HCT116 (cell line): ENCODE results near the gene PRSS33. TPM values are rescaled to one million over a fixed set of nuclear protein-coding genes. Genes with fewer than 3 reads are reported as not detected.

ENCODE experiments used
- ATAC-seq: fragments of 200-7000 bp; cut with Tn5 transposase; 2 replicates; pipeline ENCODE4 v1.9.1; 2020; ENCODE audit warnings: mild to moderate bottlenecking, moderate library complexity
- BruUV-seq: library from RNA; stranded (reverse); fragments of 400-500 nt; replicated peaks from 2 replicates; lab custom pipeline; 2021; lab: Mats Ljungman, UMichigan
- CTCF ChIA-PET: fragments of 300-600 bp; sonication (Branson Sonifier 250); formaldehyde crosslinking; loops from one replicate; lab custom pipeline; 2021; ENCODE audit warnings: antibody characterized with exemption; lab: Charles Lee
- POLR2A ChIA-PET: fragments of 300-600, 350-600 bp; sonication (Branson Sonifier 250); formaldehyde crosslinking; loops from one replicate; lab custom pipeline; 2021; ENCODE audit warnings: antibody characterized with exemption; lab: Charles Lee
- RAD21 ChIA-PET, 2 experiments: fragments of 300-600 bp; sonication (Branson Sonifier 250); formaldehyde crosslinking; loops; one replicate each; lab custom pipeline; 2023; ENCODE audit warnings: low total read pairs in 2 of 2; ENCODE audit not compliant: uncharacterized antibody in 2 of 2, unreplicated experiment in 2 of 2, low non-redundant PET in 1 of 2; lab: Charles Lee
- DNase-seq: peaks from one replicate; pipeline ENCODE4 v3.0.0-alpha.2; 2010; ENCODE audit warnings: low read depth, low spot score
- H2AFZ ChIP-seq: fragments of 200-600 bp; shearing (Covaris generic), sonication (generic); 2 replicates; pipeline ENCODE4 v1.6.1; 2017; ENCODE audit warnings: low read depth, mixed run types, mixed read lengths, antibody characterized with exemption, low read length; ENCODE audit not compliant: poor library complexity, severe bottlenecking
- H3K27ac ChIP-seq: 2 replicates; pipeline ENCODE4 v1.5.1; 2012; ENCODE audit warnings: low read depth, low read length
- H3K27me3 ChIP-seq: fragments of 200-600 bp; sonication (generic); 2 replicates; pipeline ENCODE4 v1.6.1; 2016; ENCODE audit warnings: mixed run types, low read length, mixed read lengths; ENCODE audit not compliant: insufficient read depth
- H3K36me3 ChIP-seq, 2 experiments: fragments of 200-500 bp in 1 of 2; fragments of 200-600 bp in 1 of 2; sonication (Bioruptor generic) in 1 of 2; sonication (generic) in 1 of 2; 2 replicates each; pipeline versions ENCODE4 v1.5.1 to v1.6.1; 2014 to 2016; ENCODE audit warnings: low read length in 2 of 2, inconsistent platforms in 1 of 2, mixed read lengths in 1 of 2, mixed run types in 1 of 2; ENCODE audit not compliant: insufficient read depth in 2 of 2, control insufficient read depth in 1 of 2
- H3K4me1 ChIP-seq, 2 experiments: fragments of 200-600 bp in 1 of 2; sonication (generic) in 1 of 2; 2 replicates each; pipeline versions ENCODE4 v1.5.1 to v1.6.1; 2012 to 2017; ENCODE audit warnings: low read length in 2 of 2, inconsistent platforms in 1 of 2, mild to moderate bottlenecking in 1 of 2, mixed read lengths in 1 of 2, mixed run types in 1 of 2, moderate library complexity in 1 of 2; ENCODE audit not compliant: insufficient read depth in 2 of 2, control insufficient read depth in 1 of 2
- H3K4me2 ChIP-seq: fragments of 200-600 bp; sonication (generic); 2 replicates; pipeline ENCODE4 v1.6.1; 2017; ENCODE audit warnings: mixed run types, low read length, mixed read lengths
- H3K4me3 ChIP-seq, 2 experiments: fragments of 200-600 bp in 1 of 2; sonication (generic) in 1 of 2; replicated peaks in 1 of 2; 2 replicates each; pipeline ENCODE4 v1.5.1; 2011 to 2016; ENCODE audit warnings: low read length in 2 of 2, control low read depth in 1 of 2, low read depth in 1 of 2, mild to moderate bottlenecking in 1 of 2, mixed read lengths in 1 of 2, mixed run types in 1 of 2
- H3K79me2 ChIP-seq: fragments of 200-600 bp; sonication (generic); 2 replicates; pipeline ENCODE4 v1.6.1; 2017; ENCODE audit warnings: mild to moderate bottlenecking, mixed run types, low read length, moderate library complexity, mixed read lengths; ENCODE audit not compliant: insufficient read depth
- H3K9ac ChIP-seq: fragments of 200-600 bp; sonication (generic); 2 replicates; pipeline ENCODE4 v1.6.1; 2016; ENCODE audit warnings: low read length, mixed read lengths
- H3K9me2 ChIP-seq: fragments of 200-600 bp; sonication (generic), shearing (Covaris generic); 2 replicates; pipeline ENCODE4 v1.6.1; 2017; ENCODE audit warnings: mixed run types, mild to moderate bottlenecking, moderate library complexity; ENCODE audit not compliant: insufficient read depth
- H3K9me3 ChIP-seq, 2 experiments: fragments of 200-500 bp in 1 of 2; fragments of 200-600 bp in 1 of 2; sonication (Bioruptor generic) in 1 of 2; sonication (generic) in 1 of 2; 2 replicates each; pipeline ENCODE4 v1.6.1; 2014 to 2017; ENCODE audit warnings: low read length in 2 of 2, mixed read lengths in 2 of 2, inconsistent platforms in 1 of 2, low read depth in 1 of 2, mild to moderate bottlenecking in 1 of 2, mixed run types in 1 of 2, moderate library complexity in 1 of 2; ENCODE audit not compliant: control insufficient read depth in 1 of 2, insufficient read depth in 1 of 2
- H4K20me1 ChIP-seq: fragments of 200-600 bp; sonication (generic), shearing (Covaris generic); 2 replicates; pipeline ENCODE4 v1.6.1; 2017; ENCODE audit warnings: mixed run types, mild to moderate bottlenecking, moderate library complexity; ENCODE audit not compliant: insufficient read depth
- ATF3 ChIP-seq: IDR thresholded peaks from 2 replicates; pipeline ENCODE4 v1.6.1; 2012
- CBX3 ChIP-seq: IDR thresholded peaks from 2 replicates; pipeline ENCODE4 v1.6.1; 2012; ENCODE audit warnings: low read depth
- CEBPB ChIP-seq: IDR thresholded peaks from 2 replicates; pipeline ENCODE4 v1.6.1; 2012; ENCODE audit warnings: low read depth
- CTCF ChIP-seq, 3 experiments: fragments of 200-600 bp in 1 of 3; sonication (generic) in 1 of 3; IDR thresholded peaks in 2 of 3; conservative IDR thresholded peaks in 1 of 3; 2 replicates each; pipeline ENCODE4 v1.5.1; 2012 to 2017; ENCODE audit warnings: low read depth in 2 of 3, low read length in 2 of 3, antibody characterized with exemption in 1 of 3, borderline replicate concordance in 1 of 3, control low read depth in 1 of 3, mild to moderate bottlenecking in 1 of 3, mixed read lengths in 1 of 3, mixed run types in 1 of 3, moderate library complexity in 1 of 3; ENCODE audit not compliant: insufficient read depth in 1 of 3
- EGR1 ChIP-seq: IDR thresholded peaks from 2 replicates; pipeline ENCODE4 v1.6.1; 2012; ENCODE audit warnings: low read depth
- EZH2 ChIP-seq: fragments of 200-600 bp; sonication (generic); IDR thresholded peaks from 2 replicates; pipeline ENCODE4 v1.6.1; 2017; ENCODE audit warnings: antibody characterized with exemption, mixed run types
- EZH2phosphoT487 ChIP-seq: fragments of 200-600 bp; IDR thresholded peaks from 2 replicates; pipeline ENCODE4 v1.6.1; 2018; ENCODE audit warnings: antibody characterized with exemption, borderline replicate concordance
- FOSL1 ChIP-seq: IDR thresholded peaks from 2 replicates; pipeline ENCODE4 v1.6.1; 2012; ENCODE audit warnings: low read depth
- JUND ChIP-seq: IDR thresholded peaks from 2 replicates; pipeline ENCODE4 v1.6.1; 2012
- MAX ChIP-seq: IDR thresholded peaks from 2 replicates; pipeline ENCODE4 v1.6.1; 2012
- POLR2A ChIP-seq: IDR thresholded peaks from 2 replicates; pipeline ENCODE4 v1.7.0; 2011; ENCODE audit warnings: borderline replicate concordance; ENCODE audit not compliant: insufficient read depth, insufficient read length; ENCODE audit errors: extremely low read depth
- POLR2AphosphoS5 ChIP-seq: IDR thresholded peaks from 2 replicates; pipeline ENCODE4 v1.6.1; 2011; ENCODE audit warnings: mild to moderate bottlenecking, low read depth, low read length, moderate library complexity
- RAD21 ChIP-seq: IDR thresholded peaks from 2 replicates; pipeline ENCODE4 v1.6.1; 2012; ENCODE audit warnings: low read depth, mild to moderate bottlenecking
- REST ChIP-seq: IDR thresholded peaks from 2 replicates; pipeline ENCODE4 v1.6.1; 2012; ENCODE audit warnings: low read depth
- SIN3A ChIP-seq: IDR thresholded peaks from 2 replicates; pipeline ENCODE4 v1.6.1; 2012; ENCODE audit warnings: low read depth
- TCF7L2 ChIP-seq: IDR thresholded peaks from 2 replicates; pipeline ENCODE4 v1.7.0; 2011; ENCODE audit warnings: borderline replicate concordance, inconsistent platforms; ENCODE audit not compliant: insufficient read depth, insufficient read length; ENCODE audit errors: extremely low read depth
- ZBTB33 ChIP-seq: IDR thresholded peaks from 2 replicates; pipeline ENCODE4 v1.6.1; 2011; ENCODE audit warnings: mild to moderate bottlenecking, low read length, moderate library complexity; ENCODE audit not compliant: insufficient replicate concordance; ENCODE audit errors: extremely low read depth
- ZFX ChIP-seq: fragments of 450-650 bp; IDR thresholded peaks from 2 replicates; pipeline ENCODE4 v1.6.1; 2017
- ZNF274 ChIP-seq: fragments of 200-500 bp; sonication (Bioruptor generic); IDR thresholded peaks from 2 replicates; pipeline ENCODE4 v1.6.1; 2014; ENCODE audit warnings: mild to moderate bottlenecking, low read depth, low read length, inconsistent platforms
- intact Hi-C: fragments of 100-400 bp; cut with micrococcal nuclease; formaldehyde crosslinking; loops from 2 replicates; pipeline ENCODE4 v1.10.0; 2022
- total RNA-seq: library from RNA; stranded (reverse); gene quantifications from one replicate; pipeline ENCODE4 v1.2.1, GENCODE V29; 2021; ENCODE audit not compliant: unreplicated experiment

The PRSS33 gene
- total RNA-seq, 1 experiment from 2014 or later = not detected

GRCh38 chr16:2833776-2834175 lies 46.4 kb upstream of the PRSS33 start:
- H4K20me1 ChIP-seq = no peaks in the 10 kb centered on the region
- H3K4me3 ChIP-seq = no peak overlapping the region
- intact Hi-C loops = no loop called here
- H3K27me3 ChIP-seq = no peaks in the 10 kb centered on the region
- H3K9ac ChIP-seq = no peak overlapping the region
- H2AFZ ChIP-seq = no peak overlapping the region
- no peaks in the 10 kb centered on the region for H3K79me2 ChIP-seq
- no peaks in the 10 kb centered on the region for H3K9me2 ChIP-seq
- DNase-seq (no peak), ATAC-seq (no peak)
- POLR2A ChIA-PET = no interaction called here
- H3K9me3 ChIP-seq = no peaks in the 10 kb centered on the region
- RAD21 ChIA-PET = no interaction called here
- no peaks in the 10 kb centered on the region for H3K36me3 ChIP-seq
- peaks cover 20 to 37% of the 10 kb centered on the region in 2 experiments for H3K4me1 ChIP-seq
- CTCF ChIA-PET = no interaction called here
- BruUV-seq = no TSS peak
- H3K4me2 ChIP-seq = no peak overlapping the region
- TF ChIP-seq SIN3A (no peak), MAX (no peak), CTCF (IDR thresholded peaks at IDR 0.05 in 2 of 3, conservative IDR thresholded peaks at IDR 0.05 in 1 of 3; ENCODE audit: borderline replicate concordance in 1 of 3, insufficient read depth in 1 of 3, low read depth in 2 of 3, low read length in 2 of 3) (no peak), CBX3 (no peak), EZH2phosphoT487 (no peak), RAD21 (no peak), FOSL1 (no peak), EGR1 (no peak), ZNF274 (no peak), ZBTB33 (no peak), ATF3 (no peak), ZFX (no peak), POLR2AphosphoS5 (no peak), CEBPB (no peak), POLR2A (no peak), TCF7L2 (no peak), JUND (no peak), EZH2 (no peak), REST (no peak)
- H3K27ac ChIP-seq = no peak overlapping the region
